AG08395 (cell line): ENCODE data around the gene SYT1.

ENCODE experiments used
- DNase-seq: peaks from one replicate; pipeline ENCODE4 v3.0.0; 2012; ENCODE audit warnings: mixed read lengths, low spot score

SYT1 gene

GRCh38 chr12:79223761-79224160 lies 359.2 kb downstream of the SYT1 start:
- no peak for DNase-seq

DNA sequence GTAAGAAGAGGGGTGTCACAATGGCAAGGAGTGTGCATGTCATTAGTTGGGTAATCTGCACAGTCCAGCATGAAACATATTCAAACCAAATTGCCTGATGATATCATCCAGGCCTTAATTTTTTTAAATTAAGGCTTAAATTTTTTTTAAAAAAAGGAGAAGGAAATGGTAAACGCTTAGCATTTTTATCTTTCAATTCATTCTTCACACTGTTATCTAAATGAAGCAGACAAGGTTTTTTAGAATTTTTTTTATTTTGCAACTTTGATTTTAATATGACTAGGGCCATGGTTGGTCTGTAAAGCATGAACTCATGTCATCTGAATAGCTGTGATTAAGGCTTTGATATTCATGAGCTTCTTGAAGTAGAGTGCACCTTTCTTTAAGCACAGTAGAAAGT lies 362.5 kb downstream of the SYT1 start:
- no peak for DNase-seq

DNA sequence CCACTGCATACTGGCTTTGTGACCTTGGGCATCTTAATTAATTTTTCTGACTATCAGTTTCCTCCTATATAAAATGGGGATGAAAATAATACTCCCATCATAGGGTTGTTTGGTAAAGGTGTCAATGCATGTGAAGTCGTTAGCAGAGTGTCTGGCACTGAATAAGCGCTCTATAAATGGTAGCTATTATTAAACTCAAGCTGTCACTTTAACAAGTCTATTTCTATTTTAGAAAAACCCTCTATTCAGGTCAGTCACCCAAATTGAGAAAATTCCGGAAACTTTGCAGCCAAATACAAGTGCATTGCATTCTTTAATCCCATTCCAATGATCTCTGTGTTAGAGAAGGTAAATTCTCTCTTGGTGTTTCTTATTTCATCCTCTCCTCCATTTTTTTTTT lies 363.1 kb downstream of the SYT1 start:
- no peak for DNase-seq

- no peak for DNase-seq
Measured at GRCh38 chr12:79233341-79233781, 368.8 kb downstream of the SYT1 start.

DNA sequence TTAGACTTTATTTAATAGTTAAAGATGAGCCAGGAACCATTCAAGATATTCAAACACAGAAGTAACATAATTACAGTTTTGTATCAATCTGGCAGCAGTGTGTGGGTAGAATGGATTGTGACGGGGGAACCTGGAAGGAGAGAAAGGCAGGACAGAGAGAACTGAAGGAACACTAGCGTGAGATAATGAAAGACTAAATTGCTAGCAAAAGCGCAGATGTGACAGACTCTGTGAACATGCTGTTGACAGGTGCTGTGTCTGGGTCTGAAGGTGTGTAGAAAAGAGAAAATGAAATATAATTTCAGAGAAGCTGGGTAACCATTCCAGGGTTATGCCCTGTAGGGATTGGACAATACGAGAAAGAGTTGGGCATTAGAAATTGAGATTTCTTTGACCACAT lies 372.3 kb downstream of the SYT1 start:
- DNase-seq, result no peak

- DNase-seq, result no peak
Measured at GRCh38 chr12:79238246-79238645, 373.7 kb downstream of the SYT1 start.

GRCh38 chr12:79247494-79247893 lies 382.9 kb downstream of the SYT1 start:
- DNase-seq, result no peak

DNA sequence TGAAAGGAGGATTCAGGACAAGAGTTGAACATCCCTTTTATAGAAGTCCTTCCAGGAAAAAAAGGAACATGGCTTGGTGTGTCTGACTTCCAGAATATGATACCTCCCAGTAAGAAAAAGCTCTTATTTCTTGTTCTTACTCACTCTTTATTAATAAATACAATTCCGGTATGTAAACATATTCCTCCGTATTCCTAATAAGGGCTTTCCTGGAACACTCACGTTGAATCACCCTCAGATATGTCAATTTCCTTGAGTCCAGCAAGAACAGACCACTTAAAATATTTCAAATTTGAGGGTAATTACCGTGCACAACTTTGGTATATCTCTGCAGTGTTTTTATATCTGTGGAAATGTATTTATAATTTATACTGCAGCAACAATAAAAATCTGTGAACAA lies 385.6 kb downstream of the SYT1 start:
- DNase-seq, result no peak

DNA sequence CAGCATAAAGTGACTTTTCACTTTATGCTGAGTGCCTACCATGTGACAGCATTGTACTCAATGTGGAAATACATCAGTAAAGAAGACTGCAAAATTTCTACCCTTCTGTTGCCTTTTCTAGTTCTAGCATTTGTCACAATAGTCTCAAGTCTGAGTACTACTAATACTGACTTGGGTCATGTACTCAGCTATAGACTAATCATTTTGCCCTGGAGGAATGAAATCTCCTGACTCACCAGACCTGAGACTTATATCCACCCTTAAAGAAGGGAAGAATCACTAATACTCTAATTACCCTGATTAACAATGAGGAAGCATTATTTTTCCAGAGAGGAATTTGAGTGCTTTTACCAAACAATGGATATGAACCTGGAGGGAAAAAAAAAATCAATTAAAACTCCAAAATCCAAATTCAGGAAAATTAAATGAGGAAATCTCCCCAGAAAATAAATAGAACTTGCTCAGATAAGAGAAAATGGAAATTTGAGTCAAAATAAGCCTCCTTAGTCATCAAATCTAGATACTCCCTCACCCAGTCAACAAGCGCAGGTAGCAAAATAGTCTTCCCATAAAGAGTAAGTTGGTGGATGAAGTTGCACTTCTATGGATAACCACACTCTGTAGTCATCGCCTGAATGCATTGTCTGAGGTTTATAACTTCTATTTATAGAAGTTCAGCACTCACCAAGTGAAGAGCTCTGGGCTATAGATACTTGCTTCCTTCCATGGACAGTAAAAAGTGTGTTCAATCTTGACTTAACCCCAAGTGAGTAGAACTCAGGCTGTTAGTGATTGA lies 386.6 kb downstream of the SYT1 start:
- no peak for DNase-seq

DNA sequence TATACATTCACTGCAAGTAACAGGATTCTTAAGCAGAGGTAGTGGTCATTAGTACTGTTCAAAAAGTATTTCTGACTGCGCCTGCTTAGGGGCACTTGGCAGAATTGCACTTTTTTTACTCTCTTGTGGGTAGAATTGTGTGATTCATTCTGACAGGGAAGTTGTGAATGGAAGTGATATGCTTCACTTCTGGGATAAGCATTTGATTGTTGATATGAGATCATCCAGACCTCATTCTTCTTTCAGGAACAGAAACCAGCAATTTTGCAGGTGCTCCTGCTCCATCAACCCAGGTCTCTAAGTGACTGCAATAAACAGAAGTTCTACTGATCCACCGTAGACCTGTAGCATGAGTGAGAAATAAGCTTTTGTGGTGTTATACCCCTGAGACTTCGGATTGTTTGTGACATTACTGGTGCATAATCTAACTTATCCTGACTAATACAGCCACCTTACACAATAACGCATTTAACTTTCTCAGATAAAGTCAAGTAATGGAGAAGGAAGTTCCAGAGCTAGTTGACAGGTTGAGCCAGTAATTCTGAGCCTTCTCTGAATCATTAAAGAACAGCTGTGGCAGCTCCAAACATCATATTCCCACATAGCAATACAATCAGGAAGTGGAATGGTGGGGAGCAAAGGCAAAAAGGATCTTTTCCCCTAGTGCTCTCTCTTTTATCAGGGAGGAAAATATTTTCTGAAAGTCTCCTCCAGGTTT lies 387.9 kb downstream of the SYT1 start:
- no peak for DNase-seq

- no peak for DNase-seq
Measured at GRCh38 chr12:79255288-79255687, 390.7 kb downstream of the SYT1 start.

DNA sequence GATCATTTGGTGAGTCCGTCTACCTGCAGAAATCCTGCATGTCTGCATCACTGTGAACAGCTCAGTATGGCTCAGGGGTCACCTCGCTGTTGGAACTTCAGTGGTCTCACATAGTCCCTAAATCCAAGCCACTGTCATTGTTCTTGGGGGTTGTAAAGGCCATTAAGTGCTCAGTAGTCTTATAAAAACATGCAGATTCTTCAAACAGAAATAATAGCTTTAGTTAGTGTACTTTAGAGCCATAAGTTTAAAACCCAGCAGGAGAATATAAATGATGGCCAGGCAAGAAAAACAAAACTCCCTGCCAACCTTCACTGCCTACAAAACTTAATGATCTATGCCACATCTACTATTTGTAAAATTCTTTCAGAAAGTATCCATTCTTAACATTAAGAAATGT lies 396.3 kb downstream of the SYT1 start:
- no peak for DNase-seq

- no peak for DNase-seq
Measured at GRCh38 chr12:79262938-79263337, 398.4 kb downstream of the SYT1 start.

DNA sequence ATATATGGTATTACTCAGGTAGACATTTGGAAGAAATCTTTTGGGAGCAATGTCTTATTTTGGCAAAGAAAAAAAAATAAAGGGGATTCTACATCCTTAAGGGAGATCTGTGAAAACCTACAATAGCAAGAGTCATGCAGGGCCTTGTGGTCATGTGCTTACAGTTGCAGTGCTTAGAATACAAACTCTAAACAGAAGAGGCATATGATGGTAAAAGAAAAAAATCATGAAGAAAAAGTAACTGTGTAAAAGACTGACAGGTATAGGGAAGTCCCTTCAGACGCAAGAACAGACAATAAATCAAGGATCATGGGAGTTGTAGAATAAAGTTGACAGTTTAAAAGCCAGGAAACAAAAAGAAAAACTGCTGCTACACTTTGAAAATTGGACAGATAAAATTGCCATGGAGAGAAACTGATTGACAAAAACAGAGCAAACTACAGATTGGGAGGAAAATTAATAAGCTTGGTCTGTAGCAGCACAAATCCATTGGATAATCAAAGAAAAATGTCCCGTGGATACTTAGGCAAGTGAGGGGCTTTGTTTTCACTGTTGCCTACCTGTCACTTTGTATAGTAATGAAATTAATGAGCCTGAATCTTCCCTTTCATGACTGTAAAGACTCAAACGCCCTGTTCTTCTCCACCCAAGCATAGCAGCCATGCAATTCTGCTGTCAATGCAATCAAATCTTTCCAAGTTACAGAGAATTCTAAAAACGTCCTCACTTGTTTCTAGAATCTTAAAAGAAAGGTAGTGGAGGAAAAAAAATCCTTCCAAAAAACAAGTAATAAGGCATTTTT lies 402.0 kb downstream of the SYT1 start:
- DNase-seq, result no peak

- DNase-seq, result no peak
Measured at GRCh38 chr12:79267580-79267979, 403.0 kb downstream of the SYT1 start.

DNA sequence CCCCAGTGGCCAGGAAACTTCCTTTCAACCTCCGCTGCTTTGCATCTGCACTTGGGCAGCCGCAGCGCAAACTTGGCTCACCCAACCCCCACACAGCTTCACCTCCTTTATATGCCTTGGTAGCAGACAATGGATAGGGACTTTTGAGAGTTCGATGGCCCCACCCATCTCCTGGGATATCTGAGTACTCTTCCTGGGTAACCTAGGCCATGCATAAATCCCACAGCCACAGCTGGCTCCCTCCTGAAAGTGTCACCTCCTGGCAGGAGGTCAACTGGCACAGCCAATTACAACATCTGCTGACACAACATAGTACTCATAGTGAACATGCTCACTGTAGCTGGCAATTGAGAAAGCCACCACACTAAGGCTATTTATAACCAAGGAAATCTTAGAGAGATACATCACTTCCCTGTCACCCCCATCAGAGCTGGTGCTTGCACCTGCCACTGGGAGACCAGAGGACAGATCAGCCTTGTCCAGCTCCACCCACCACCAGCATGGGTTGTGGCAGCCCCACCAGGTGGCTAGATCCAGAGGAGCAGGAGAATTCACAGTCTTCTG lies 410.0 kb downstream of the SYT1 start:
- DNase-seq, result no peak

- no peak for DNase-seq
Measured at GRCh38 chr12:79275631-79276030, 411.1 kb downstream of the SYT1 start.

- DNase-seq, result no peak
Measured at GRCh38 chr12:79283364-79283763, 418.8 kb downstream of the SYT1 start.

DNA sequence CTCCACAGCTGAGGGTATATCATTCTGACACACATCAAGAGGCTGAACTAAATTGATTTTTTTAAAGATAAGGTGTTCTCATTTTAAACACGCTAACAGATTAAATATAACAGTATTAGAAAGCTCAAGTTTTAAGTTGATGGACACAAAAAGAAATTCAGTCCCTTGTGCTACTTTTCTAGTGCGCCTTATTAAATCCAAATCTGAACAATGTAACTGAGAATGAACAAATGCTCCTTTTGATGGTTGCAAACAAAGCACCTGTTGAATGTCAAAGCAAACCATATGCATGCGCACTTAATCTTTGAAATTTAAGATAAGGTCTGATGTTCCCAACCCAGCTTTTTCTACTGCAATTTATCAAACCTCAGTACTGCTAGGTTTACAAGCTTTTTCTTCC lies 424.3 kb downstream of the SYT1 start:
- DNase-seq, result no peak

DNA sequence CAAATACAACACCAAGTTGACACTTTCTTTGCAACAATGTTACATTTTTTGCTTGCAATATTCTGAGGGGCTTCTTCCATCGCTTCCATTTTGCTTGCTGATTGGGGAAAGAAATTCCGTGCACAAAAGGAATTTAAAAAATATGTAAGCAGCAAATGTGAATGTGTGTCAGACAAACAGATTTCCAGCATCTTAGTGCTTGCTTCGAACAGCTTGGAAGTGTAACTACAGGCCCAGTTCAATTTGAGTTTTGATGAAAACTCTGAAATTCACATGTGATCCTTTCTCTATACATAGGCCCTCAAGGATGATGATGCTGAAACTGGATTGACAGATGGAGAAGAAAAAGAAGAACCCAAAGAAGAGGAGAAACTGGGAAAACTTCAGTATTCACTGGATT lies 427.1 kb downstream of the SYT1 start:
- DNase-seq, result no peak

DNA sequence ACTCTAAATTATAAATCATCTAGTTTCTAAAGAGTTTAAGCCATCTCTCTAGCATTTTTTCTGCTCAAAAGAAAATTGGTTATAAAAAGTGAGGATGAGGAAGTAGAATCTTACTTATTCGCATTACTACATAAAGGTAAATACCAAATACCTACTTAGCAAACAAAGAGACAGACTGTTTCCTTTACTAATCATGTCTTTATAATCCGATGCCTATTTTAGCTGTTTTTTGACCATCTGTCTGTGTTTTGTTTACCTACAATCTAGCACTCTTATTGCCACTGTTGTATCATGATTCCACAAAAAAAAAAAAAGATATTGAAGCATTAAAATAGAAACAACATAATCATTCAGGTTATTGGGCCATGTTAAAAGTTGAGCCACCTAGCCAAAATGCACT lies 430.0 kb downstream of the SYT1 start:
- DNase-seq, result no peak

GRCh38 chr12:79295572-79295971 lies 431.0 kb downstream of the SYT1 start:
- no peak for DNase-seq

DNA sequence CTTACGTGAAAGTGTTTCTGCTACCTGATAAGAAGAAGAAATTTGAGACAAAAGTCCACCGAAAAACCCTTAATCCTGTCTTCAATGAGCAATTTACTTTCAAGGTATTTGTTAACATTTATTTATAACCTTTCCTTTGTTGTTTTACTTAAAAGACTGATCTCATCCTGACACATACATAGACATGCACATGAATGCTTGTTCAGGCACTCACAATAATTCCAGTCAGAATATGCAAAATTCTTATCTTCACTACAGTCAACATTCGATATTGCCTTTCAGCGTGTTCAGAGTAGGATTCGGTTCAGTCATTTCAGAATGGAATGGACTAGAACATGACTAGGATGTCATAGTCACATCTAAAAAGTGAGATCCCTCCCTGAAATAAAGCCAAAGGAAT lies 431.6 kb downstream of the SYT1 start:
- no peak for DNase-seq
